ENCODE data around the gene PSMG4. TPM values are rescaled to one million over a fixed set of nuclear protein-coding genes. Genes with fewer than 3 reads are reported as not detected.

The PSMG4 gene, protein sequence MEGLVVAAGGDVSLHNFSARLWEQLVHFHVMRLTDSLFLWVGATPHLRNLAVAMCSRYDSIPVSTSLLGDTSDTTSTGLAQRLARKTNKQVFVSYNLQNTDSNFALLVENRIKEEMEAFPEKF
- total RNA-seq = 12.9 and 28.8 TPM in 2 replicates

DNA sequence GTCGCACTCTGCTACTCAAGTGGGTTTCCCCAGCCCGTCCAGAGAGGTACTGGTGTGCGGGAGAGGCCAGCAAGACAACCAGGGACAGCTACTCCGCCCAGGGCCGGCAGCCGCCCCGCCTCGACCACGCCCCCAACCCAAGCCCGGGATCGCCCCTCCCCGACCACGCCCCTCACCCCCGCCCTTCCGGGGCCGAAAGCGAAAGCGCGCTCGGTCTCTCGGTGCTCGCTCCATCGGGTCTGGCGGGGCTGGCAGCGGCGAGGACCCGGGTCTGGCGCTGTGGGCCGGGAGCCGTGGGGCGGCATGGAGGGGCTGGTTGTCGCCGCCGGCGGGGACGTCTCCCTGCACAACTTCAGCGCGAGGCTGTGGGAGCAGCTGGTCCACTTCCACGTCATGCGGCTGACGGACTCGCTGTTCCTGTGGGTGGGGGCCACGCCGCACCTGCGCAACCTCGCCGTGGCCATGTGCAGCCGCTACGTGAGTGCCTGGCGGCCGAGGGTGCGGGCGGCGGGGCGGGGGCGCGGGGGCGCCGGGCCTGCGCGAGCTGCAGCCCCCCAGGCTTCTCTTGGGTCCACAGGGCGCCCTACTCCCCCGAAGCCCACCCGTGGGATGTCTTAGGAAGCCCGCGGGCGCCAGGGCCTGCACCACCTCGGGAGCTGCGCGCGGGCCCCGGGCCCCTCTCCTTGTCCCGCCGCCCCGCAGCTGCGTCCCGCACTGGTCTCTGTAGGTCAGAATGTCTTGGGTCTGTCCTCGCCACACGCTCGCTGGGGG lies at the start of gene PSMG4:
Gene PSMG4, plus strand, starts transcription at position 228 of the 771 bp plus-strand sequence. Its CDS starts 76 bp downstream, at position 304.

DNA sequence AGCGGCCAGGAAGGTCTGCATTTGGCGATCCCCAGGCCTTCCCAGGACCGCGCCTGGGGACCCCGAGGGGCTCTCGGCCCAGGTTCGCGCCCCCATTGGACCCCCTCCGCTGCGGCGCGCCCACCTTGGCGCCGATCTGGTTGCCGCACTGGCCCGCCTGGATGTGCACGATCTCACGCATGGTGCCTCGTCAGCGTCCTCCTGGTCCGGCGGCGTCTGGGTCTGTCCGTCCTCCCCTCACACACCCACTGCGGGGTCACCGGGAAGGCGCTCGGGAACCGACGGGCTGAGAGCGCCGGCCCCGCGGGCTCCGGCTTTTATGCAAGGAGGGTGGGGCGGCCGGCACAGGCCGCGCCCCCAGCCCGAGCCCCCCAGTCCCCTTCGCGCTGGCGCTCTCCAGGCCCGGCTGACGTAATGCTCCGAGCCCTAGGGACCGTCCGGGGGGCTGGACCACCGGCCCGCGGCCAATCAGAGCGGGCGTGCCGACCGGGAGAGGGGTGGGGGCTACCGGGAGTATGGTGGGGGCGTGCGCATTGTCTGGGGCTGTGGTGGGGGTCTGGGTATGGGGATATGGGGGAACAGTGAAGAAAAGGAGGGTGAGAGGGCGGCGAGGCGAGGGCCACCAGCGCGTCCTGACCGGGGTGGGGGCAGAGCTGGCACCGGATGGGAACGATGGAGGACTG lies 31.2 kb upstream of the PSMG4 start, which contains the start of gene TUBB2B:
Gene TUBB2B, minus strand, starts transcription at position 291 of the 683 bp plus-strand sequence. Its CDS starts 110 bp downstream, at position 181.

Other genes with a start within 250 kb of the PSMG4 start
- gene RIPK1, start 190.5 kb upstream of the PSMG4 start, total RNA-seq = 11.8 and 15.2 TPM in 2 replicates
- gene BPHL, start 140.2 kb upstream of the PSMG4 start, total RNA-seq = 15.3 and 21.6 TPM in 2 replicates
- gene TUBB2A, start 101.4 kb upstream of the PSMG4 start, total RNA-seq = 292 and 321 TPM in 2 replicates
- 8.0 and 11.0 TPM in 2 replicates for gene TUBB2B, start 31.3 kb upstream of the PSMG4 start, total RNA-seq
- not detected in 2 replicates for gene SLC22A23, start 198.1 kb downstream of the PSMG4 start, total RNA-seq